ENCODE results near the gene XRCC1. TPM values are rescaled to one million over a fixed set of nuclear protein-coding genes. Genes with fewer than 3 reads are reported as not detected.

Gene XRCC1
- total RNA-seq, 2 donors from 2014 or later: 22.3 to 40.7 TPM

DNA sequence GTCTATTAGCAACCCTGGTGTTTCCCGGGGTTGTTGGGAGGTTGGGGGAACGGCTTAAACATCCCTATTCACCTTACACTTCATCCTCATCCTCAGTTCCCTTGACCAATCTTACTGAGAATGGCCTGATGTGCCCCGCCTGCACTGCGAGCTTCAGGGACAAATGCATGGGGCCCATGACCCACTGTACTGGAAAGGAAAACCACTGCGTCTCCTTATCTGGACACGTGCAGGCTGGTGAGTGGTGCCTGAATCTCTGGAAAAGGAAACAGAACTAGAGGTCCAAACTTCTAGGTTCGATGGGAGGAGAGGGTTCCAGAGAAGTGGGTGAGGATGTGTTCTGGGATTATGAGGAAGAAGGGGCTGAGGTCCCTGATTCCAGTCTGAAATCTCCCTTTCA is 6.1 kb upstream of the XRCC1 start:
- H3K27me3 ChIP-seq: no peaks in the 10 kb centered on the region
- no peak overlapping the region for H3K27ac ChIP-seq
- H3K4me1 ChIP-seq: no peaks in the 10 kb centered on the region
- peak overlapping the region; percentile 33 for H3K4me3 ChIP-seq
- TF ChIP-seq CTCF (IDR thresholded peaks at IDR 0.05): no peak
- H3K36me3 ChIP-seq: no peaks in the 10 kb centered on the region
- H3K9ac ChIP-seq (ENCODE audit: low read depth in 2 of 2, low read length in 2 of 2): peak overlapping the region in 1 of 2 donors; percentile 21
- DNase-seq: no peak
- no peaks in the 10 kb centered on the region for H3K9me3 ChIP-seq
- intact Hi-C loops (cut with DNase I): no loop called here

DNA sequence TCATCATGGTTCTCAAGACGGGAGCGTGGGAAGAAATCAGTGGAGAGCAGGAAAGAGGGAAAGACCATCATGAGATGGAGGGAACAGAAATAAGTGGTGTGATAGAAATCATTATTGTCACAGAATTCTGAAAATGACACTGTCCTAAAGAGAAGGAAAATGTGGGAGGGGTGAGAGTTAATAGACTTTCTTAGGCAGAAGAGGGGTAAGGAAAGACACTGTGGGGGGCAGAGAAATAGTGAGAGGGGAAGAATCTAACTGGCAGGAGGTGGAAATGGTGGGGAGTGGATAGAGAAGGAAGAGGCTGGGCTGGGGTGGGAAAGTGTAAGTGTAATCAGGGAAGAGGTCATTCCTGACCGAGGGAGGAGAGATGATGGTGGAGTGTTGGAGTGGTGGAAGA is 3.5 kb upstream of the XRCC1 start:
- TF ChIP-seq CTCF (IDR thresholded peaks at IDR 0.05): no peak
- Histone ChIP-seq H3K4me3 (no peak overlapping the region), H3K27ac (no peak overlapping the region), H3K9ac (ENCODE audit: low read depth in 2 of 2, low read length in 2 of 2) (no peak overlapping the region), H3K27me3 (no peaks in the 10 kb centered on the region), H3K36me3 (no peaks in the 10 kb centered on the region), H3K9me3 (no peaks in the 10 kb centered on the region), H3K4me1 (peaks cover 7% of the 10 kb centered on the region)
- no peak for DNase-seq
- intact Hi-C loops (cut with DNase I): no loop called here

DNA sequence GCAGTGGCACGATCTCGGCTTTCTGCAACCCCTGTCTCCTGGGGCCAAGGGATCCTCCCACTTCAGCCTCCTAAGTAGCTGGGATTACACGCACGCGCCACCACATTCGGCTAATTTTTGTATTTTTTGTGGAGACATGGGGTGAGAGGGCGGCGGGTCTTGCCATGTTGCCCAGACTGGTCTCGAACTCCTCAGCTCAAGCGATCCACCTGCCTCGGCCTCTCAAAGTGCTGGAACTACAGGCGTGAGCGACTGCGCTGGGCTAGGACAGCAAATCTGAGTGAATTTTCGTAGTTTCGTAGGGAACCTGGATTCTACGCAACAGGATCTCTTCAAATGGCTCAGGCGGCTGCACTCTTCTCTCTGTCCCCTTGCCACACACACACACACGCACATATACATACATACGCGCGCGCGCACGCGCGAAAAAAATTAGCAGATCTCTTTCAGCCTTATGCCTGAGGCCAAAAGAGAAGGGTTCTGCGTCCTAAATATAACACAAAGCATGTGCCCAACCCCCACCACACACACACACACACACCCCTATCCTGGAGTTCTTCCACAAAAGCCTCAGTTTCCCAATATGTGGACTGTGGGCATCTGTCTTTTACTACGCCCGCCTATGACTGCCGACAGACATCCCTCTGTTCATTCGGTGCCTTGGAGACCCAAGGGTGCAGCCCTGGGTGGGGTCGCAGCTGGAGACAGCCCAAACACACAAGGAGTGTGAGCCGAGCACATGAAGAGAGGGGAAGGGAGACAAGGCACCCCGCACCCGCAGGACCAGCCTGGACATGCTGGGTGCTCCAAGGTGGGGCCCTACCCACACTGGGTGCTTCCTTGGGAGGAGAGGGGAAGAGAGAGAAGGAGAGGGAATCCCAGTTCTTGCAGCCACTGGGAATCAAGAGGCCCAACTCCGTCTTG is 890 bp upstream of the XRCC1 start:
- DNase-seq: no peak
- Histone ChIP-seq H3K4me1 (peaks cover 7% of the 10 kb centered on the region), H3K4me3 (peak overlapping the region; percentile 80), H3K27me3 (no peaks in the 10 kb centered on the region), H3K9ac (ENCODE audit: low read depth in 2 of 2, low read length in 2 of 2) (no peak overlapping the region), H3K36me3 (no peaks in the 10 kb centered on the region), H3K9me3 (no peaks in the 10 kb centered on the region), H3K27ac (no peak overlapping the region)
- intact Hi-C loops (cut with DNase I): loop anchor here (1.0 kb wide), 1 partner anchor 20 kb away; the partner anchor contains the start of genes IRGQ and ZNF576
- no peak for TF ChIP-seq CTCF (IDR thresholded peaks at IDR 0.05)

DNA sequence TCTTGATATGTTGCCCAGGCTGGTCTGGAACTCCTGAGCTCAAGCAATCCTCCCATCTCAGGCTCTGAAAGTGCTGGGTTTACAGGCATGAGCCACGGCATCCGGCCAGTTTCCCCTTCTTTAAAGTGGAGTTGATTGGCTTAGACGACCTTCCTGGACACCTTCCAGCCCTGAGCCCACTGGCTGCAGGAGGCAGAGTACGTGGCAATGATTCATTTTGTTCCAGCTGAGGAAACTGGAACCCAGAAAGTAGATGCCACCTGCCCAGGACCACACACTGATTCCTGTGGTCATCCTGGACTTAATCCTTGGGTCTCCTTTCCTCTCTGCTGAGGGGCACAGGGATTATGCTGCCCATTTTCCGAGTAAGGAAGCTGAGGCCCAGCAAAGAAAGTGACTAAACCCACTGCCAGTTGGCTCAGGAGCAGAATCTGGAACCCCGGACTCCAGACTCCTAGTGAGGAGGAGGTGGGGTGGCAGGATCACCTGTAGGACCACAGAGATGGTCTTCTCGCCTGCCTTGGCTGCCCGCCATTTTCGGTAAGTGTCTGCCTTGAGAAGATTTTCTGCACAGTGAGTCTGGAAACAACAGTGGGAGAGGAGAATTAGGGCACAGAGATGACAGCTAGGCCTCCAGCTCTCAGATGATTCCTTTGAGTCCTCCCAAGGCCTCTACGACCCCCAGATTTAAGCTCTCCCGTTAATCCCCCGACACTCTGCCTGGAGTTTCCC is 737 bp downstream of the XRCC1 start:
- no peaks in the 10 kb centered on the region for H3K9me3 ChIP-seq
- no peaks in the 10 kb centered on the region for H3K36me3 ChIP-seq
- TF ChIP-seq CTCF (IDR thresholded peaks at IDR 0.05): no peak
- peak overlapping the region; percentile 80 for H3K4me3 ChIP-seq
- H3K27me3 ChIP-seq: no peaks in the 10 kb centered on the region
- H3K9ac ChIP-seq (ENCODE audit: low read depth in 2 of 2, low read length in 2 of 2): peak overlapping the region; percentile 74 to 95
- peak overlapping the region; percentile 39 for H3K27ac ChIP-seq
- no peak for DNase-seq
- intact Hi-C loops (cut with DNase I): loop anchor here (1.0 kb wide), 1 partner anchor 22 kb away; the partner anchor contains the start of genes IRGQ and ZNF576
- peaks cover 7% of the 10 kb centered on the region for H3K4me1 ChIP-seq

- TF ChIP-seq CTCF (IDR thresholded peaks at IDR 0.05): no peak
- Histone ChIP-seq H3K9ac (ENCODE audit: low read depth in 2 of 2, low read length in 2 of 2) (no peak overlapping the region), H3K36me3 (no peaks in the 10 kb centered on the region), H3K27ac (no peak overlapping the region), H3K27me3 (no peaks in the 10 kb centered on the region), H3K9me3 (no peaks in the 10 kb centered on the region), H3K4me1 (peaks cover 7% of the 10 kb centered on the region), H3K4me3 (no peak overlapping the region)
- intact Hi-C loops (cut with DNase I): no loop called here
- DNase-seq: no peak
Observed at GRCh38 chr19:43572171-43572588, 3.1 kb downstream of the XRCC1 start.

All from colonic mucosa (tissue), 4 donors.